Fibroblast of villous mesenchyme (primary cell): Measurements from ENCODE around the gene DYNLT5. TPM values are rescaled to one million over a fixed set of nuclear protein-coding genes. Genes with fewer than 3 reads are reported as not detected.

ENCODE experiments used
- DNase-seq: peaks from one replicate; pipeline ENCODE4 v3.0.0-alpha.2; 2010; ENCODE audit warnings: low read depth
- H3K4me3 ChIP-seq: 2 replicates; pipeline ENCODE4 v1.5.1; 2011; ENCODE audit warnings: low read depth, mild to moderate bottlenecking, low read length
- total RNA-seq: library from RNA; depleted of rRNA; stranded (reverse); fragments of >200 nt; gene quantifications from 2 replicates; pipeline ENCODE4 v1.2.3, GENCODE V29; 2012
- TF ChIP-seq, protein P1 (sequence below): IDR thresholded peaks from 2 replicates; pipeline ENCODE4 v1.5.1; 2012; ENCODE audit warnings: low read depth, mild to moderate bottlenecking, low read length; ENCODE audit not compliant: insufficient read depth

The DYNLT5 gene
- total RNA-seq, 1 donor = 1.7 TPM

DNA sequence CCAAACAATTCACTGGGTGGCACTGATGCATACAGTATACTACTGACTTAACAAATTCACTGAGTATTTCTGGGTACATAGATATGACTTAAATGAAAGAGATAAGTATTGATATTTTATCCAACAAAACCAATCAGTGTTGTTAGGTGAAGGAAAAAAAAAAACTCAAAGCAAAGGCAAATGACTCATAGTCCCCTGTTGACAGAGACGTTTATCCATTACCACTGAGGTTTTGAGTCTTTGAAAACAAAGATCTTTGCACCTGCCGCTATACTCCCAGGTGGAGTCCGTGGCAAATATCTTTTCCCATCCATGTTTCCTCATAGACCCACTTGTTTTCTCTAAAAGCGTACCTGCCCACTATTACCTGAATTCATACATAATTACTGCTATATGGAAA is 18.4 kb downstream of the DYNLT5 start:
- DNase-seq = no peak

DNA sequence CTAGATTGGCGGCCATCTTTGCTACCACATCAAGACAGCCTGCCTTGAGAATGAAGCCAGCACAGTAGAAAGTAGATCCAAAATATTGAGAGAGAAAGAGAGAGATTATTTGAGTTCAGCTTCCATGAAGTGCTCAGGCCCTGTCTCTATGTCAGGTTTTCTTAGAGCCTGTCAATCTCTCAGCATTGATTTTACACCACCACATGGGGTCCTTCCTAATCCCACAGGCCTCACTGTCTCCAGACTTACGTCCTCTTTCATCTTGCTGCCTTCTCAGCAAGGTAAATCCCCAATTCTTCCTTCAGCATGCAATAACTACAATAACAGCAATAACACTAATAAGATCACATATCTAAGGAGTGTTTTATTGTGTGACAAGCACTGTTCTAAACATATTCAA is 21.0 kb downstream of the DYNLT5 start:
- no peak for DNase-seq
- TF ChIP-seq, protein P1, sequence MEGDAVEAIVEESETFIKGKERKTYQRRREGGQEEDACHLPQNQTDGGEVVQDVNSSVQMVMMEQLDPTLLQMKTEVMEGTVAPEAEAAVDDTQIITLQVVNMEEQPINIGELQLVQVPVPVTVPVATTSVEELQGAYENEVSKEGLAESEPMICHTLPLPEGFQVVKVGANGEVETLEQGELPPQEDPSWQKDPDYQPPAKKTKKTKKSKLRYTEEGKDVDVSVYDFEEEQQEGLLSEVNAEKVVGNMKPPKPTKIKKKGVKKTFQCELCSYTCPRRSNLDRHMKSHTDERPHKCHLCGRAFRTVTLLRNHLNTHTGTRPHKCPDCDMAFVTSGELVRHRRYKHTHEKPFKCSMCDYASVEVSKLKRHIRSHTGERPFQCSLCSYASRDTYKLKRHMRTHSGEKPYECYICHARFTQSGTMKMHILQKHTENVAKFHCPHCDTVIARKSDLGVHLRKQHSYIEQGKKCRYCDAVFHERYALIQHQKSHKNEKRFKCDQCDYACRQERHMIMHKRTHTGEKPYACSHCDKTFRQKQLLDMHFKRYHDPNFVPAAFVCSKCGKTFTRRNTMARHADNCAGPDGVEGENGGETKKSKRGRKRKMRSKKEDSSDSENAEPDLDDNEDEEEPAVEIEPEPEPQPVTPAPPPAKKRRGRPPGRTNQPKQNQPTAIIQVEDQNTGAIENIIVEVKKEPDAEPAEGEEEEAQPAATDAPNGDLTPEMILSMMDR = no peak
- H3K4me3 ChIP-seq = no peak overlapping the region

More for the DNA sequence above, 18.4 kb downstream of the DYNLT5 start:
- H3K4me3 ChIP-seq = no peak overlapping the region
- TF ChIP-seq, protein P1 = no peak

DNA sequence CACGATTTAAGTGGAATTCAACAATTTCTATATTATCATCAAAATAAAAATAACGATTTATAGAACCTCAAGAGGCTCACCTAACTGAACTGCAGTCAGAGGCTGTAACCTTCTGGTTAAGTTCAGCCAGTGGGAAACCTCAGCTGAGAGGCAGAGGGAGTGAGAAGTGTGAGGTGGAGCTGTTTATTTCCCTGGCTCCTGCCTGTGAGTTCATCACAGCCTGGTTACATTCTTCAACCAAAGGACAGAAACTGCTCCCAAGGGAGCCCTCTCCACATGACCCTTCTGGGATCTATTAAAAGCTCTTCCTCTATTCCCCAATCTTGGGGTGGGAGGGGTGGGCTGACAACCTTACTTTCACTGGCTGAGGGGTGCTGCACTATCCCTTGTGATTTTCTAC is 22.2 kb downstream of the DYNLT5 start:
- H3K4me3 ChIP-seq = no peak overlapping the region
- DNase-seq = no peak
- TF ChIP-seq, protein P1 = no peak

DNA sequence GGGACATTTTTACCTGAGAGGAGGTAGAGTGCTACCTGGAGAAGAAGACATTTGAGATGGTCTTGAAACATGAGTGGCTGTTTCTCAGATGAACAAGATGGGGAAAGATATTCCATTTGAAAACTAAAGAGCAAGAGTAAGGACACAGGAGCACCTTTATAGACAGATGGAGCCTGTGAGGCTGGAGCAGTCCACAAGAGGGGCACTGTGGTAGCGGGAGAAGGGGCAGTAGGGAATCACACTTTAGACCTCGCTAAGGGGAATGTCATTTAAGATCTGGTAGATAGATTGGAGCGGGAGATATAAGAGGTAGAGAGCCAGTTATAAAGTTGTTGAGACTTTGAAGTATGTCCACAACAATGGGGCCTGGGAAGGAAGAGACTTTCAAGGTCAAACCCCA is 23.4 kb downstream of the DYNLT5 start:
- TF ChIP-seq, protein P1 = no peak
- no peak overlapping the region for H3K4me3 ChIP-seq
- DNase-seq = no peak

DNA sequence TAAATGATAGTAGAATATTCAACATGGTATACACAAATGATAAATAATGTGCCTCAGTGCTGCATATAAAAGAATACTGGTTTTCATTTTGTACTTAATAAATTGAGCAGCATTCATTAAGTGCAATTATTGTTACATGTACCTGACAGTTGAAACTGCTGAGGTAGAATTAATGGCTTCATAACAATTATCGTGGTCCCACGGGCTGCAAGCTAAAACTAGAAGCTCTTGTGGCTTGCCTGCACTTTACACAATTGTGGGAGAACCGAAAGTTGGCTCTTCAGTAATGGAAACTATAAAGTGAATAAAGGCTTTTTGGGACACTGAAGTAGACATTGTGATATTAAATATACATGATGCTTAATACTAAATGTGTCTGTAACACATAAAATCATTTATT is 25.6 kb downstream of the DYNLT5 start:
- DNase-seq = no peak
- TF ChIP-seq, protein P1 = no peak

DNA sequence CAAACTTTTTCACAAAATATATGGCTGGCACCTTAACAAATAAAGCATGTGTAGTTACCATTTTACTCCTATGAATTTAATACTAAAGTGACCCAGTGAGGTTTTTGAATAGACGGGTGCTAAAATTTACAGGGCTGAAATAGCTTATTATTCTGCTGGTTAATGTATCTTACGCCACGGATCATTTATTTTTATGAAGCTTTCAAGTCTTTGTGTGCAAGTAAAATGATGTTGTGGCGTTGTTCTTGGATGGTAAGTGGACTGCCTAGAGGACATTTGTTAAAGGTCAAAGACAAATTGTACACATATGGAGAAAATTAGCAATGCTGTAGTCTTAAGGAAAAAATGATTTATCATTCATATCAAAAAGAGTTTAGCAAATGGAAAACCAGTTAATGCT is 26.0 kb downstream of the DYNLT5 start:
- no peak overlapping the region for H3K4me3 ChIP-seq
- TF ChIP-seq, protein P1 = no peak
- peak; percentile 4 for DNase-seq

More for the DNA sequence above, 25.6 kb downstream of the DYNLT5 start:
- H3K4me3 ChIP-seq = no peak overlapping the region

DNA sequence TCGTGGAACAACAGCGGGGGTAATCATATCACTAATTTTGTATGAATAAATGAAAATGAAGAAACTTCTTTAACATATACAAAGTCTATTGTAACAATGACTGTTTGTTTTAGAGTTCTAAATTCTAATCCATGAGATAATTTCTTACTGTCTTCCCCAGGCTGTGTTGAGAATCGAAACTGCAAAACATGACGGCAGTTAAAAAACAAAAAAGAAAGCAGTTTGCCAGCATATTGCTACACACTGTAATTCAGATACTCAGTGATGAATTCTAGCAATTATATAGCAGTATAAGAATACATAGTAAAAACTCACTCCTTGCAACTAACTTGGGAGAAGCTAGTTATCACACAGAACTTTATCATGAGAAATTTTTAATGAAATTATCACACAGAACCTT is 26.7 kb downstream of the DYNLT5 start:
- peak; percentile 12 for DNase-seq
- no peak overlapping the region for H3K4me3 ChIP-seq

More for the DNA sequence above, 26.7 kb downstream of the DYNLT5 start:
- TF ChIP-seq, protein P1 = no peak
